ENCODE measurements around the gene SCARF2. TPM values are rescaled to one million over a fixed set of nuclear protein-coding genes. Genes with fewer than 3 reads are reported as not detected.

Gene SCARF2
- total and polyA plus RNA-seq, 10 donors, result 1.1 to 18.0 (median 9.4) TPM

- no peak overlapping the region for H3K4me3 ChIP-seq
- no peak for TF ChIP-seq CTCF (IDR thresholded peaks at IDR 0.05 in 8 of 11, conservative IDR thresholded peaks at IDR 0.05 in 3 of 11)
- TF ChIP-seq POLR2AphosphoS5 (IDR thresholded peaks at IDR 0.05), result no peak
- TF ChIP-seq POLR2A (IDR thresholded peaks at IDR 0.05), result no peak
- no peaks in the 10 kb centered on the region for H3K4me1 ChIP-seq
- 90 to 99% (median 91%) methylated on average over 4 of the region's 4 CpGs for WGBS, 5 donors
- no peaks in the 10 kb centered on the region for H3K27me3 ChIP-seq (replicated peaks in 1 of 7)
- H3K27ac ChIP-seq, result no peak overlapping the region
- H3K9me3 ChIP-seq, result no peaks in the 10 kb centered on the region
- peak; percentile 27 for DNase-seq
- peaks cover 0 to 42% (median 22%) of the 10 kb centered on the region in 6 donors for H3K36me3 ChIP-seq
- intact Hi-C loops (cut with DNase I; ENCODE audit: low total_unique reads), result no loop called here
Measured at GRCh38 chr22:20408891-20409290, 28.7 kb downstream of the SCARF2 start.

- 66 to 97% (median 90%) methylated on average over 3 of the region's 3 CpGs for WGBS, 5 donors
Measured at GRCh38 chr22:20407829-20408228, 29.8 kb downstream of the SCARF2 start.

GRCh38 chr22:20406686-20407408, 30.8 kb downstream of the SCARF2 start:
- WGBS, 5 donors, result 75 to 98% (median 87%) methylated on average over 4 to 13 of the region's 13 CpGs
- peaks cover 0 to 6% (median 0%) of the 10 kb centered on the region in 6 donors for H3K4me1 ChIP-seq
- no peak overlapping the region for H3K4me3 ChIP-seq
- H3K27ac ChIP-seq, result no peak overlapping the region
- H3K9me3 ChIP-seq, result no peaks in the 10 kb centered on the region
- DNase-seq, result peak; percentile 64
- TF ChIP-seq CTCF (IDR thresholded peaks at IDR 0.05 in 8 of 11, conservative IDR thresholded peaks at IDR 0.05 in 3 of 11) (no peak), POLR2AphosphoS5 (IDR thresholded peaks at IDR 0.05) (no peak), POLR2A (IDR thresholded peaks at IDR 0.05) (no peak)
- peaks cover 0 to 59% (median 22%) of the 10 kb centered on the region in 6 donors for H3K36me3 ChIP-seq
- H3K27me3 ChIP-seq (replicated peaks in 1 of 7), result no peaks in the 10 kb centered on the region
- intact Hi-C loops (cut with DNase I; ENCODE audit: low total_unique reads), result no loop called here

More at GRCh38 chr22:20407829-20408228, 29.8 kb downstream of the SCARF2 start:
- no peak overlapping the region for H3K27ac ChIP-seq
- no peak for DNase-seq
- intact Hi-C loops (cut with DNase I; ENCODE audit: low total_unique reads), result no loop called here
- peaks cover 0 to 3% (median 0%) of the 10 kb centered on the region in 6 donors for H3K4me1 ChIP-seq
- no peaks in the 10 kb centered on the region for H3K9me3 ChIP-seq
- no peak overlapping the region for H3K4me3 ChIP-seq
- peaks cover 0 to 51% (median 22%) of the 10 kb centered on the region in 6 donors for H3K36me3 ChIP-seq
- no peaks in the 10 kb centered on the region for H3K27me3 ChIP-seq (replicated peaks in 1 of 7)
- TF ChIP-seq CTCF (IDR thresholded peaks at IDR 0.05 in 8 of 11, conservative IDR thresholded peaks at IDR 0.05 in 3 of 11) (no peak), POLR2A (IDR thresholded peaks at IDR 0.05) (no peak), POLR2AphosphoS5 (IDR thresholded peaks at IDR 0.05) (no peak)

- Histone ChIP-seq H3K36me3 (peaks cover 0 to 66% (median 24%) of the 10 kb centered on the region in 6 donors), H3K4me3 (no peak overlapping the region), H3K27me3 (replicated peaks in 1 of 7) (no peaks in the 10 kb centered on the region), H3K27ac (no peak overlapping the region), H3K9me3 (no peaks in the 10 kb centered on the region), H3K4me1 (peaks cover 0 to 9% (median 0%) of the 10 kb centered on the region in 6 donors)
- WGBS, 5 donors, result 86 to 96% (median 91%) methylated on average over 9 to 62 of the region's 62 CpGs
- TF ChIP-seq POLR2A (IDR thresholded peaks at IDR 0.05) (no peak), CTCF (IDR thresholded peaks at IDR 0.05 in 8 of 11, conservative IDR thresholded peaks at IDR 0.05 in 3 of 11) (no peak), POLR2AphosphoS5 (IDR thresholded peaks at IDR 0.05) (no peak)
- DNase-seq, result peak; percentile 71
- intact Hi-C loops (cut with DNase I; ENCODE audit: low total_unique reads), result no loop called here
Measured at GRCh38 chr22:20405931-20406685, 31.5 kb downstream of the SCARF2 start.

Data from spleen (tissue), 11 donors.